ENCODE results near the gene SLC25A30. TPM values are rescaled to one million over a fixed set of nuclear protein-coding genes. Genes with fewer than 3 reads are reported as not detected.
A peak's percentile ranks its signal among the peaks of the same experiment; 100 is the strongest.

SLC25A30 gene
- total RNA-seq, 1 experiment from 2014 or later: 26.0 TPM

DNA sequence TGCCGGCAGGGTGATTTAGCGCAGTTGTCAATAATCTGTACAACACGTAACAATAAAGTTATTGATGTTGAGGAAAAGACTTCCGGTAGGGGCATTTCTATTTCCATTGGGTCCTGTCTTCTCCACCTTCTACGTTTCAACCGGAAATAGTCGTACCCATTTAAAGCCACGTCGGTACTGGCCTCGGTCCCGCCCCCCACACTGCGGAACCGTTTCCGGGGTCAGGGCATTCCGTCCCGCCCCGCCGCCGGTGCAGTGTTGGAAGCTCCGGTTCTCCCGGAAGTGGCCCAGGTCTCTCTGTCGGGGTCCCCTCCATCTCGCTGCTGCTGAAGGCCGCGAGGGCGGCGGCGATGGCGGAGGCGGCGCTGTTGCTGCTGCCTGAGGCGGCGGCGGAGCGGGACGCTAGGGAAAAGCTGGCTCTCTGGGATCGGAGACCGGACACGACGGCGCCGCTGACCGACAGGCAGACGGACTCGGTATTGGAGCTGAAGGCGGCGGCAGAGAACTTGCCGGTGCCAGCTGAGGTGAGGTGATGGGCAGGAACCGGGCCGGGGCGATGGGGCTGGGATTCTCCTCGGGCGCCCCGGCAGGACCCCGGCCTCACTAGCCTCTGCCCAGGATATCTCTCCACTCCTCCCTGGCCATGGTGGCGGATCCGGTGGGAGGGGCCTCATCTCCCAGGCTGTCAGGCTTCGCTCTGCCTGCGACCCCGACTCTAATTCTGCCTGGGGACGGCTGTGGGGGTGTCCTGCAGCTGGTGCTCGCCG lies 46.7 kb upstream of the SLC25A30 start, which contains the start of gene COG3:
COG3 (plus strand) TSS at position 253 of the 767 bp plus-strand sequence; CDS start at position 351, 98 bp downstream.
- Histone ChIP-seq H3K4me1 (ENCODE audit: insufficient read depth, low read length, poor library complexity, severe bottlenecking) (peaks cover 27% of the 10 kb centered on the region), H3K27ac (ENCODE audit: low read depth, low read length, poor library complexity, severe bottlenecking) (peak within 1 kb of the TSS; percentile 80), H3K9me3 (ENCODE audit: low read depth, low read length, poor library complexity, severe bottlenecking) (no peaks in the 10 kb centered on the region), H3K4me3 (ENCODE audit: low read depth, low read length, poor library complexity, severe bottlenecking) (peak within 1 kb of the TSS; percentile 80), H3K36me3 (ENCODE audit: insufficient read depth, low read length, poor library complexity, severe bottlenecking) (no peaks in the 10 kb centered on the region), H3K27me3 (replicated peaks; ENCODE audit: insufficient read depth, low read depth, low read length, poor library complexity) (no peaks in the 10 kb centered on the region)
- DNase-seq (ENCODE audit: low spot score): peak; percentile 98
- TF ChIP-seq, protein P1, sequence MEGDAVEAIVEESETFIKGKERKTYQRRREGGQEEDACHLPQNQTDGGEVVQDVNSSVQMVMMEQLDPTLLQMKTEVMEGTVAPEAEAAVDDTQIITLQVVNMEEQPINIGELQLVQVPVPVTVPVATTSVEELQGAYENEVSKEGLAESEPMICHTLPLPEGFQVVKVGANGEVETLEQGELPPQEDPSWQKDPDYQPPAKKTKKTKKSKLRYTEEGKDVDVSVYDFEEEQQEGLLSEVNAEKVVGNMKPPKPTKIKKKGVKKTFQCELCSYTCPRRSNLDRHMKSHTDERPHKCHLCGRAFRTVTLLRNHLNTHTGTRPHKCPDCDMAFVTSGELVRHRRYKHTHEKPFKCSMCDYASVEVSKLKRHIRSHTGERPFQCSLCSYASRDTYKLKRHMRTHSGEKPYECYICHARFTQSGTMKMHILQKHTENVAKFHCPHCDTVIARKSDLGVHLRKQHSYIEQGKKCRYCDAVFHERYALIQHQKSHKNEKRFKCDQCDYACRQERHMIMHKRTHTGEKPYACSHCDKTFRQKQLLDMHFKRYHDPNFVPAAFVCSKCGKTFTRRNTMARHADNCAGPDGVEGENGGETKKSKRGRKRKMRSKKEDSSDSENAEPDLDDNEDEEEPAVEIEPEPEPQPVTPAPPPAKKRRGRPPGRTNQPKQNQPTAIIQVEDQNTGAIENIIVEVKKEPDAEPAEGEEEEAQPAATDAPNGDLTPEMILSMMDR (conservative IDR thresholded peaks at IDR 0.05; ENCODE audit: low read depth, low read length): peak; percentile 19
- no peak for TF ChIP-seq EZH2 (IDR thresholded peaks at IDR 0.05; ENCODE audit: borderline replicate concordance, low read depth, low read length, poor library complexity, severe bottlenecking)
- BruUV-seq (replicated peaks): no TSS peak
- intact Hi-C loops (cut with micrococcal nuclease; ENCODE audit: unreplicated experiment): loop anchor here (2.0 kb wide), 1 partner anchor 46 kb away; the partner anchor contains the start of gene SLC25A30
- POLR2A ChIA-PET (ENCODE audit: low non-redundant PET): interaction anchor here (0.6 kb wide), 1 partner anchor 19 kb away, joined by 3 read pairs; no protein-coding TSS in a partner anchor
- CTCF ChIA-PET: interaction anchor here (0.6 kb wide), 1 partner anchor 22 kb away, joined by 3 read pairs; no protein-coding TSS in a partner anchor

DNA sequence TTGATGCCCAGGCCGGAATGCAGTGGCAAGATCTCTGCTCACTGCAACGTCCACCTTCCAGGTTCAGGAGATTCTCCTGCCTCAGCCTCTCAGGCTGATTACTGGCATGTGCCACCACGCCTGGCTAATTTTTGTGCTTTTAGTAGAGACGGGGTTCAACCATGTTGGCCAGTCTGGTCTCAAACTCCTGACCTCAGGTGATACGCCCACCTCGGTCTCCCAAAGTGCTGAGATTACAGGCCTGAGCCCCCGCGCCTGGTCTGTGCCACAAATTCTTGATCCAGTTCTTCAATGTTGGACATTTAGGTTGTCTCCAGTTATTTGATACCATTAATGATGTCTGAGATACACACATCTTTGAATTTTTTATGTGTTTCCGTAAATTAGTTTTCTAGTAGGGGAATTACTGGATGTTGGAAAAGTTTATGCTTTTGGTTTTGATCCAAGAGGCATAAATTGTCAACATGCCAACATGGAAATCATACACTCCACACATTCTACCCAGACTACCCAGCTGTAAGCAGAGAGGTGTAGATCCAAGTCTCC lies 46.0 kb upstream of the SLC25A30 start:
- Histone ChIP-seq H3K4me1 (ENCODE audit: insufficient read depth, low read length, poor library complexity, severe bottlenecking) (peaks cover 27% of the 10 kb centered on the region), H3K27ac (ENCODE audit: low read depth, low read length, poor library complexity, severe bottlenecking) (peak overlapping the region; percentile 42), H3K4me3 (ENCODE audit: low read depth, low read length, poor library complexity, severe bottlenecking) (peak overlapping the region; percentile 80), H3K27me3 (replicated peaks; ENCODE audit: insufficient read depth, low read depth, low read length, poor library complexity) (no peaks in the 10 kb centered on the region), H3K36me3 (ENCODE audit: insufficient read depth, low read length, poor library complexity, severe bottlenecking) (no peaks in the 10 kb centered on the region), H3K9me3 (ENCODE audit: low read depth, low read length, poor library complexity, severe bottlenecking) (no peaks in the 10 kb centered on the region)
- POLR2A ChIA-PET (ENCODE audit: low non-redundant PET): interaction anchor here (0.6 kb wide), 1 partner anchor 20 kb away, joined by 3 read pairs; no protein-coding TSS in a partner anchor
- BruUV-seq (replicated peaks): no TSS peak
- TF ChIP-seq EZH2 (IDR thresholded peaks at IDR 0.05; ENCODE audit: borderline replicate concordance, low read depth, low read length, poor library complexity, severe bottlenecking): no peak
- TF ChIP-seq, protein P1 (conservative IDR thresholded peaks at IDR 0.05; ENCODE audit: low read depth, low read length): no peak
- intact Hi-C loops (cut with micrococcal nuclease; ENCODE audit: unreplicated experiment): loop anchor here (2.0 kb wide), 1 partner anchor 45 kb away; the partner anchor contains the start of gene SLC25A30
- no peak for DNase-seq (ENCODE audit: low spot score)
- CTCF ChIA-PET: interaction anchor here (0.6 kb wide), 1 partner anchor 22 kb away, joined by 3 read pairs; no protein-coding TSS in a partner anchor

DNA sequence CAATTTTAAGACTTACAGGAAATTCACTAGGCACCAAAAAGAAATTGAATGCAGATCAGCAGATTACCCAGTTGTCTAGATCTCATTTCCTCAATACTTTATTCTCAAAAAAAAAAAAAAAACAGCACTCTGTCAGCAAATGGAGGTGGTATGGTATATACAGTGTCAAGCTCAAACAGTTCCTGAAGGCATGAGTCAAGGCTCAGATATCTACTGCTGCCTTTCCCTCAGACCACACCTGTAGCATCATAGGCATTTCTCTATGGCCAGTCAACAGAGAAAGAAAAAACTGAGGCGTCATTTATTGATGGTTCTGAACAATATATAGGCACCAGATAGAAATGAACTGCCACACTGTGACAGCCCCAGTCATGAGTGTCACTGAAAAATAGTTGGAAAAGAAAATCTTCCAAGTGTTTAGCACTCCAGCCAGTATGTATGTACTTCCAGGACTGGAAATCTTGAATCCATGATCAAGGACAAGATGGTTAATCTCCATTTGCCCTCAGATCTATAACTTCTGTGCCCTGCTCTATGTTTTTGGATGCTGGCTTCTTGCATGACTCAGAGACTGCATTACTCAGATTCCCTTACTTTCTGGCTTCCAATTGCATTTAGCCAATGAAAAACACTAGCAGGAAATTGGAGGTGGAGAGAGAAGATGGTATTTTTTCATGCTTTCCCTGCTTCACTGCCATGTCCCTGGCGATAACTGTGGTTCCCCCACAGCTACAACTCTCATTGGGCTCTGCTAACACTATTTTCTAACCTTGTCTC lies 38.2 kb upstream of the SLC25A30 start:
- BruUV-seq (replicated peaks): no TSS peak
- no peak overlapping the region for H3K4me3 ChIP-seq (ENCODE audit: low read depth, low read length, poor library complexity, severe bottlenecking)
- no peak for TF ChIP-seq EZH2 (IDR thresholded peaks at IDR 0.05; ENCODE audit: borderline replicate concordance, low read depth, low read length, poor library complexity, severe bottlenecking)
- TF ChIP-seq, protein P1 (conservative IDR thresholded peaks at IDR 0.05; ENCODE audit: low read depth, low read length): no peak
- H3K4me1 ChIP-seq (ENCODE audit: insufficient read depth, low read length, poor library complexity, severe bottlenecking): no peaks in the 10 kb centered on the region
- H3K36me3 ChIP-seq (ENCODE audit: insufficient read depth, low read length, poor library complexity, severe bottlenecking): no peaks in the 10 kb centered on the region
- H3K27ac ChIP-seq (ENCODE audit: low read depth, low read length, poor library complexity, severe bottlenecking): no peak overlapping the region
- ChIA-PET POLR2A (ENCODE audit: low non-redundant PET) (no interaction called here), CTCF (no interaction called here)
- no peaks in the 10 kb centered on the region for H3K27me3 ChIP-seq (replicated peaks; ENCODE audit: insufficient read depth, low read depth, low read length, poor library complexity)
- DNase-seq (ENCODE audit: low spot score): no peak
- intact Hi-C loops (cut with micrococcal nuclease; ENCODE audit: unreplicated experiment): no loop called here
- H3K9me3 ChIP-seq (ENCODE audit: low read depth, low read length, poor library complexity, severe bottlenecking): no peaks in the 10 kb centered on the region
